ENCODE measurements around the gene ATG4A.

DNA sequence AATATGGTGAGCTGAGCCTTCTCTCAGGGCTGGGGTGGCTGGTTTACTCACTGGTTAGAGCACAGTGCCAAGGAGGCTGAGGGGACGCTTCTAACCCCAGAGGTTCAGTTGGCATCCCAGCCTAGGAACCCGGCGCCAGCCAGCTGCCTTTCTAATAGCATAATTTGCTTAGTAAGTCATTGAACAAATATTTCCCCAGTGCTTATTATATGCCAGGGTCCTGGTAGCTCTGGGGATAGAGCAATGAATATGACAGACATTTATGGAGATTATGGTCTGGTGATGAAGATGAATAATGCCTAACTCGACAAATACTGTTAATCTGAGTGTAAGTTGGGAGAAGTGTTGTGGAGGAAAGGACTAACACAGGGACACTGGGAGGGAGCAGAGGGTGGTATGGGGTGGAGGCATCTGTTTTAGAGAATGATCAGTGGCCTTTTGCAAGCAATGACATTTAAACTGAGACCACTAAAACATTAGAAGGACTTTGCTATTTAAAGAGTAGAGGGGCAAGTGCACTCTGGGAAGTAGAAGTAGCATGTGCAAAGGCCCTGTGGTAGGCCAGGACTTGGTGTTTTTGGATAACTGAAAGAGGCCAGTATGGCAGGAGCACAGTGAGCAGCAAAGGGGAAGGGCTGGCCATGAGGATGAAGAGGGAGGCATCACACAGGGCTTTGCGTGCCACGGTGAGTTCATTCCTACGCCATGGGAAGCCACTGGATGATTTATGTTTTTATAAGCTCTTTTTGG lies 71.9 kb downstream of the ATG4A start:
- TF ChIP-seq, protein P1, sequence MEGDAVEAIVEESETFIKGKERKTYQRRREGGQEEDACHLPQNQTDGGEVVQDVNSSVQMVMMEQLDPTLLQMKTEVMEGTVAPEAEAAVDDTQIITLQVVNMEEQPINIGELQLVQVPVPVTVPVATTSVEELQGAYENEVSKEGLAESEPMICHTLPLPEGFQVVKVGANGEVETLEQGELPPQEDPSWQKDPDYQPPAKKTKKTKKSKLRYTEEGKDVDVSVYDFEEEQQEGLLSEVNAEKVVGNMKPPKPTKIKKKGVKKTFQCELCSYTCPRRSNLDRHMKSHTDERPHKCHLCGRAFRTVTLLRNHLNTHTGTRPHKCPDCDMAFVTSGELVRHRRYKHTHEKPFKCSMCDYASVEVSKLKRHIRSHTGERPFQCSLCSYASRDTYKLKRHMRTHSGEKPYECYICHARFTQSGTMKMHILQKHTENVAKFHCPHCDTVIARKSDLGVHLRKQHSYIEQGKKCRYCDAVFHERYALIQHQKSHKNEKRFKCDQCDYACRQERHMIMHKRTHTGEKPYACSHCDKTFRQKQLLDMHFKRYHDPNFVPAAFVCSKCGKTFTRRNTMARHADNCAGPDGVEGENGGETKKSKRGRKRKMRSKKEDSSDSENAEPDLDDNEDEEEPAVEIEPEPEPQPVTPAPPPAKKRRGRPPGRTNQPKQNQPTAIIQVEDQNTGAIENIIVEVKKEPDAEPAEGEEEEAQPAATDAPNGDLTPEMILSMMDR (conservative IDR thresholded peaks at IDR 0.05 in 1 of 2, IDR thresholded peaks at IDR 0.05 in 1 of 2; ENCODE audit: extremely low read depth in 1 of 2, insufficient read depth in 1 of 2, low read depth in 1 of 2, low read length in 2 of 2) = no peak
- no peak for TF ChIP-seq EZH2 (IDR thresholded peaks at IDR 0.05; ENCODE audit: borderline replicate concordance, low read length)

Data from mammary epithelial cell (primary cell).